K562 (cell line): ENCODE data around the gene ZNF513. TPM values are rescaled to one million over a fixed set of nuclear protein-coding genes. Genes with fewer than 3 reads are reported as not detected.

Experiments used
- FOXM1 ChIP-seq, 2 experiments: fragments of 450-650 bp in 1 of 2; sonication (generic) in 1 of 2; formaldehyde crosslinking in 1 of 2; IDR thresholded peaks; 2 replicates each; pipeline versions ENCODE4 v1.6.1 to v1.9.0; 2017 to 2022; ENCODE audit warnings: low read depth in 2 of 2, mild to moderate bottlenecking in 2 of 2, missing genetic modification reagents in 1 of 2, moderate library complexity in 1 of 2
- HEY1 ChIP-seq: fragments of 250-450 bp; sonication (Bioruptor Pico); IDR thresholded peaks from 2 replicates; pipeline ENCODE4 v1.5.0; 2020; ENCODE audit warnings: mild to moderate bottlenecking, moderate library complexity, borderline replicate concordance
- IRF2 ChIP-seq: sonication (generic); formaldehyde crosslinking; IDR thresholded peaks from 2 replicates; pipeline ENCODE4 v1.8.1; 2022; ENCODE audit warnings: mild to moderate bottlenecking, missing genetic modification reagents
- NR2C1 ChIP-seq, 2 experiments: fragments of 450-650 bp; IDR thresholded peaks; 2 replicates each; pipeline ENCODE4 v1.6.1; 2017; ENCODE audit warnings: mild to moderate bottlenecking in 2 of 2, antibody characterized with exemption in 1 of 2, inconsistent platforms in 1 of 2, missing compliant biosample characterization in 1 of 2, missing genetic modification characterization in 1 of 2
- REST ChIP-seq, 2 experiments: fragments of 450-650 bp; formaldehyde crosslinking in 1 of 2; IDR thresholded peaks; 2 replicates each; pipeline versions ENCODE4 v1.4.0 to v1.6.1; 2014 to 2020; ENCODE audit warnings: mild to moderate bottlenecking in 2 of 2, borderline replicate concordance in 1 of 2, low read depth in 1 of 2
- SNIP1 ChIP-seq: fragments of 450-650 bp; IDR thresholded peaks from 2 replicates; pipeline ENCODE4 v1.7.1; 2017; ENCODE audit warnings: low read depth, mild to moderate bottlenecking
- VEZF1 ChIP-seq: fragments of 200-800 bp; sonication (Bioruptor generic); IDR thresholded peaks from 2 replicates; pipeline ENCODE4 v1.6.1; 2017; ENCODE audit warnings: missing genetic modification characterization, missing compliant biosample characterization
- ZBTB11 ChIP-seq, 3 experiments: fragments of 200-800 bp in 1 of 3; fragments of 250-450 bp in 1 of 3; fragments of 450-650 bp in 1 of 3; sonication (Bioruptor Pico) in 1 of 3; sonication (Bioruptor generic) in 1 of 3; formaldehyde crosslinking in 1 of 3; IDR thresholded peaks; 2 replicates each; pipeline versions ENCODE4 v1.6.1 to v1.8.0; 2016 to 2022; ENCODE audit warnings: mild to moderate bottlenecking in 2 of 3, missing genetic modification characterization in 2 of 3, missing compliant biosample characterization in 1 of 3, moderate library complexity in 1 of 3
- ZBTB12 ChIP-seq: fragments of 250-450 bp; sonication (Bioruptor Pico); IDR thresholded peaks from 2 replicates; pipeline ENCODE4 v1.4.0; 2020
- polyA plus RNA-seq, 8 experiments: library from polyadenylated mRNA; depleted of rRNA in 4 of 8; stranded (reverse) in 5 of 8; unstranded in 3 of 8; fragments of >200 nt; fragmentation: Nextera tagmentation in 2 of 8; fragmentation: Illumina TruSeq in 1 of 8; extraction: Ambion mirVana in 2 of 8; extraction: Trizol in 1 of 8; gene quantifications; 2 replicates each; pipeline versions ENCODE4 v1.2.1 to v1.2.3, GENCODE V29; 2011 to 2014; ENCODE audit warnings: inconsistent platforms in 1 of 8, missing spikeins in 1 of 8
- total RNA-seq, 7 experiments: library from RNA; depleted of rRNA in 6 of 7; stranded (reverse); fragments of >200 nt in 6 of 7; fragmentation: Illumina TruSeq in 2 of 7; extraction: Trizol in 2 of 7; gene quantifications; 2 replicates each; pipeline versions ENCODE4 v1.2.1 to v1.2.3, GENCODE V29; 2011 to 2021; ENCODE audit warnings: low replicate concordance in 1 of 7

Gene ZNF513
- total and polyA plus RNA-seq, 9 of the 15 experiments (the other 6 are each of a cell fraction or from before 2014, with no cell fraction given): 0.04 to 13.6 (median 4.4) TPM

GRCh38 chr2:27353762-27354596, 26.6 kb downstream of the ZNF513 start (continued):
- TF ChIP-seq REST (IDR thresholded peaks at IDR 0.05; ENCODE audit: borderline replicate concordance) (0 out of 2 replicates have a peak, but pooled peaks have one; percentile 8), REST (CRISPR knock-in tag; IDR thresholded peaks at IDR 0.05; ENCODE audit: low read depth) (no peak), NR2C1 (IDR thresholded peaks at IDR 0.05) (peak; percentile 37), NR2C1 (tag; IDR thresholded peaks at IDR 0.05) (no peak), VEZF1 (CRISPR knock-in tag) (0 out of 2 replicates have a peak, but pooled peaks have one; percentile 17), FOXM1 (IDR thresholded peaks at IDR 0.05; ENCODE audit: low read depth) (no peak; the same call in 1 of the 2 replicates), FOXM1 (CRISPR knock-in tag; IDR thresholded peaks at IDR 0.05; ENCODE audit: low read depth) (no peak), HEY1 (no peak), SNIP1 (no peak), ZBTB11 (CRISPR knock-in tag; IDR thresholded peaks at IDR 0.05) (no peak), ZBTB12 (CRISPR knock-in tag) (no peak), IRF2 (no peak)
